H9 (cell line): Measurements from ENCODE around the gene COP1. TPM values are rescaled to one million over a fixed set of nuclear protein-coding genes. Genes with fewer than 3 reads are reported as not detected.

Source experiments
- DNase-seq: peaks from one replicate; pipeline ENCODE4 v3.0.0-alpha.2; 2017
- H2AFZ ChIP-seq: one replicate; pipeline ENCODE4 v1.6.1; 2013; ENCODE audit warnings: mild to moderate bottlenecking, low read length, control low read depth, moderate library complexity
- H2AK5ac ChIP-seq: 2 replicates; pipeline ENCODE4 v1.6.1; 2013; ENCODE audit warnings: low read length, control low read depth, mixed read lengths; ENCODE audit not compliant: insufficient read length
- H2BK120ac ChIP-seq: one replicate; pipeline ENCODE4 v1.6.1; 2013; ENCODE audit warnings: low read depth, mild to moderate bottlenecking, low read length, control low read depth, inconsistent platforms; ENCODE audit not compliant: poor library complexity, severe bottlenecking
- H2BK12ac ChIP-seq: 2 replicates; pipeline ENCODE4 v1.6.1; 2013; ENCODE audit warnings: low read length, control low read depth, mixed read lengths, low read depth; ENCODE audit not compliant: insufficient read length
- H2BK15ac ChIP-seq: 2 replicates; pipeline ENCODE4 v1.6.1; 2013; ENCODE audit warnings: low read depth, low read length, control low read depth
- H2BK20ac ChIP-seq: one replicate; pipeline ENCODE4 v1.6.1; 2013; ENCODE audit warnings: low read depth, mild to moderate bottlenecking, low read length, control low read depth, inconsistent platforms; ENCODE audit not compliant: poor library complexity, severe bottlenecking
- H2BK5ac ChIP-seq: 2 replicates; pipeline ENCODE4 v1.6.1; 2013; ENCODE audit warnings: low read length, control low read depth, mixed read lengths; ENCODE audit not compliant: insufficient read length
- H3K14ac ChIP-seq: 2 replicates; pipeline ENCODE4 v1.6.1; 2013; ENCODE audit warnings: low read length, control low read depth; ENCODE audit not compliant: insufficient read depth
- H3K18ac ChIP-seq: 2 replicates; pipeline ENCODE4 v1.6.1; 2013; ENCODE audit warnings: low read depth, mild to moderate bottlenecking, mixed read lengths, low read length, control low read depth; ENCODE audit not compliant: insufficient read length
- H3K23ac ChIP-seq: 2 replicates; pipeline ENCODE4 v1.6.1; 2013; ENCODE audit warnings: low read length, control low read depth, mixed read lengths, low read depth; ENCODE audit not compliant: insufficient read length
- H3K23me2 ChIP-seq: 2 replicates; pipeline ENCODE4 v1.6.1; 2013; ENCODE audit warnings: low read depth, mild to moderate bottlenecking, mixed read lengths, low read length, control low read depth; ENCODE audit not compliant: insufficient read length, poor library complexity, severe bottlenecking
- H3K27ac ChIP-seq: 2 replicates; pipeline ENCODE4 v1.5.1; 2013; ENCODE audit warnings: low read length, control low read depth, mixed read lengths, low read depth; ENCODE audit not compliant: insufficient read length
- H3K27me3 ChIP-seq: 2 replicates; pipeline ENCODE4 v1.6.1; 2013; ENCODE audit warnings: low read length, control low read depth, inconsistent platforms; ENCODE audit not compliant: insufficient read depth
- H3K4ac ChIP-seq: 2 replicates; pipeline ENCODE4 v1.6.1; 2013; ENCODE audit warnings: low read depth, mild to moderate bottlenecking, control low read depth, inconsistent platforms, low read length, moderate library complexity
- H3K4me1 ChIP-seq: 2 replicates; pipeline ENCODE4 v1.6.1; 2013; ENCODE audit warnings: low read length, control low read depth, inconsistent platforms; ENCODE audit not compliant: insufficient read depth
- H3K4me2 ChIP-seq: 2 replicates; pipeline ENCODE4 v1.6.1; 2013; ENCODE audit warnings: low read length, control low read depth, mixed read lengths; ENCODE audit not compliant: insufficient read length, insufficient read depth
- H3K56ac ChIP-seq: 2 replicates; pipeline ENCODE4 v1.6.1; 2013; ENCODE audit warnings: low read depth, mild to moderate bottlenecking, mixed read lengths, low read length, control low read depth; ENCODE audit not compliant: insufficient read length
- H3K79me1 ChIP-seq: 2 replicates; pipeline ENCODE4 v1.6.1; 2013; ENCODE audit warnings: low read depth, mild to moderate bottlenecking, moderate library complexity, low read length, control low read depth, inconsistent platforms; ENCODE audit not compliant: insufficient read depth, poor library complexity, severe bottlenecking
- H3K79me2 ChIP-seq: 2 replicates; pipeline ENCODE4 v1.6.1; 2013; ENCODE audit warnings: low read length, control low read depth, inconsistent platforms; ENCODE audit not compliant: insufficient read depth
- H3K9ac ChIP-seq: 2 replicates; pipeline ENCODE4 v1.6.1; 2013; ENCODE audit warnings: low read length, control low read depth, mixed read lengths; ENCODE audit not compliant: insufficient read length; ENCODE audit errors: extremely low read depth
- H3K9me3 ChIP-seq: one replicate; pipeline ENCODE4 v1.6.1; 2013; ENCODE audit warnings: low read depth, low read length, inconsistent platforms; ENCODE audit not compliant: control insufficient read depth
- H3T11ph ChIP-seq: one replicate; pipeline ENCODE4 v1.6.1; 2013; ENCODE audit warnings: mild to moderate bottlenecking, low read length, control low read depth, inconsistent platforms
- H4K20me1 ChIP-seq: one replicate; pipeline ENCODE4 v1.6.1; 2013; ENCODE audit not compliant: control insufficient read depth, insufficient read length, insufficient read depth
- H4K5ac ChIP-seq: 2 replicates; pipeline ENCODE4 v1.6.1; 2013; ENCODE audit warnings: low read depth, mild to moderate bottlenecking, mixed read lengths, low read length, control low read depth; ENCODE audit not compliant: insufficient read length
- H4K8ac ChIP-seq: replicated peaks from 2 replicates; pipeline ENCODE4 v1.6.1; 2013; ENCODE audit warnings: low read length, control low read depth, mixed read lengths, low read depth; ENCODE audit not compliant: insufficient read length
- H4K91ac ChIP-seq: 2 replicates; pipeline ENCODE4 v1.6.1; 2013; ENCODE audit warnings: low read depth, mild to moderate bottlenecking, moderate library complexity, mixed read lengths, low read length, control low read depth; ENCODE audit not compliant: insufficient read length
- H3K27ac Mint-ChIP-seq, 3 experiments: 2 replicates in 2 of 3; 3 replicates in 1 of 3; pipeline ENCODE4 v1.8.0; 2020 to 2021; ENCODE audit warnings: mixed read lengths in 3 of 3, mild to moderate bottlenecking in 1 of 3, moderate library complexity in 1 of 3
- H3K27me3 Mint-ChIP-seq: 2 replicates; pipeline ENCODE4 v1.8.0; 2021; ENCODE audit warnings: low read depth, mild to moderate bottlenecking, moderate library complexity, mixed read lengths
- H3K36me3 Mint-ChIP-seq, 3 experiments: 2 replicates in 2 of 3; 3 replicates in 1 of 3; pipeline ENCODE4 v1.8.0; 2020 to 2021; ENCODE audit warnings: low read depth in 3 of 3, mixed read lengths in 3 of 3; ENCODE audit not compliant: insufficient read depth in 1 of 3
- H3K4me1 Mint-ChIP-seq, 2 experiments: 2 replicates each; pipeline ENCODE4 v1.8.0; 2020; ENCODE audit warnings: mixed read lengths in 2 of 2
- H3K4me3 Mint-ChIP-seq, 2 experiments: 2 replicates in 1 of 2; 3 replicates in 1 of 2; pipeline ENCODE4 v1.8.0; 2020 to 2021; ENCODE audit warnings: mild to moderate bottlenecking in 2 of 2, mixed read lengths in 2 of 2, moderate library complexity in 1 of 2
- H3K9me3 Mint-ChIP-seq, 2 experiments: 2 replicates in 1 of 2; 3 replicates in 1 of 2; pipeline ENCODE4 v1.8.0; 2020; ENCODE audit warnings: mild to moderate bottlenecking in 2 of 2, mixed read lengths in 2 of 2, moderate library complexity in 1 of 2
- CTCF ChIP-seq: fragments of 200-600 bp; sonication (generic); conservative IDR thresholded peaks from 3 replicates; pipeline ENCODE4 v1.8.0; 2021; ENCODE audit warnings: antibody characterized with exemption, mild to moderate bottlenecking
- WGBS: extraction: QIAGEN DNeasy Blood & Tissue Kit; methylation state at CpG from one replicate; pipeline ENCODE4 v1.1.7; 2013; ENCODE audit warnings: missing lambda C conversion rate, low lambda C conversion rate, mixed read lengths; ENCODE audit not compliant: insufficient read length; ENCODE audit errors: extremely low coverage; 5-methylcytosine and 5-hydroxymethylcytosine counted together
- total RNA-seq: library from RNA; stranded (reverse); gene quantifications from 2 replicates; pipeline ENCODE4 v1.2.1, GENCODE V29; 2021

COP1 gene
- total RNA-seq, 1 experiment from 2014 or later: 41.3 TPM

GRCh38 chr1:176172215-176172614 lies 34.9 kb downstream of the COP1 start:
- Histone ChIP-seq H3K27ac (no peak overlapping the region), H3K18ac (no peak overlapping the region), H3K27me3 (no peaks in the 10 kb centered on the region), H4K8ac (no peak overlapping the region), H4K91ac (no peak overlapping the region), H2AK5ac (no peak overlapping the region), H2BK15ac (no peak overlapping the region), H3K4me2 (no peak overlapping the region), H3K14ac (no peak overlapping the region), H3K56ac (no peak overlapping the region), H2BK120ac (no peak overlapping the region), H3K23me2 (no peaks in the 10 kb centered on the region), H3K79me1 (no peaks in the 10 kb centered on the region), H4K5ac (no peak overlapping the region), H2BK5ac (no peak overlapping the region), H2BK12ac (no peak overlapping the region), H4K20me1 (no peaks in the 10 kb centered on the region), H3K4me1 (no peaks in the 10 kb centered on the region), H3T11ph (no peak overlapping the region), H3K9ac (no peak overlapping the region), H2BK20ac (no peak overlapping the region), H3K4ac (no peak overlapping the region), H2AFZ (no peak overlapping the region), H3K23ac (no peak overlapping the region), H3K79me2 (peaks cover 2% of the 10 kb centered on the region; the same call in 1 of the 2 replicates), H3K9me3 (no peaks in the 10 kb centered on the region)
- no CpG with 5 or more reads among the region's 6 CpGs for WGBS
- Mint-ChIP-seq H3K4me1 (peaks cover 4 to 8% of the 10 kb centered on the region in 2 experiments), H3K9me3 (peaks cover 8 to 10% of the 10 kb centered on the region in 2 experiments), H3K4me3 (no peak overlapping the region), H3K36me3 (peaks cover 36 to 43% (median 39%) of the 10 kb centered on the region in 3 experiments), H3K27ac (no peak overlapping the region), H3K27me3 (peaks cover 1% of the 10 kb centered on the region; the same call in 1 of the 2 replicates)
- TF ChIP-seq CTCF: no peak
- DNase-seq: no peak
